ENCODE measurements around the gene SLC12A2.
A peak's percentile ranks its signal among the peaks of the same experiment; 100 is the strongest.

The SLC12A2 gene

GRCh38 chr5:128228008-128228407 lies 144.4 kb downstream of the SLC12A2 start:
- DNase-seq (ENCODE audit: low spot score) = peak; percentile 93

- peak; percentile 68 for DNase-seq (ENCODE audit: low spot score)
Observed at GRCh38 chr5:128228521-128228920, 145.0 kb downstream of the SLC12A2 start.

- DNase-seq (ENCODE audit: low spot score) = no peak
Observed at GRCh38 chr5:128234928-128235641, 151.5 kb downstream of the SLC12A2 start.

- no peak for DNase-seq (ENCODE audit: low spot score)
Observed at GRCh38 chr5:128236334-128236733, 152.8 kb downstream of the SLC12A2 start.

- no peak for DNase-seq (ENCODE audit: low spot score)
Observed at GRCh38 chr5:128237000-128237399, 153.4 kb downstream of the SLC12A2 start.

GRCh38 chr5:128237546-128237945 lies 154.0 kb downstream of the SLC12A2 start:
- DNase-seq (ENCODE audit: low spot score) = no peak
